K562 (cell line): ENCODE data around the gene GPR21. TPM values are rescaled to one million over a fixed set of nuclear protein-coding genes. Genes with fewer than 3 reads are reported as not detected.

Experiments
- ATAC-seq: fragments of 200-7000 bp; cut with Tn5 transposase; 3 replicates; pipeline ENCODE4 v1.9.1; 2020; ENCODE audit warnings: moderate library complexity
- BruUV-seq: library from RNA; stranded (reverse); fragments of 400-500 nt; replicated peaks from 2 replicates; lab custom pipeline; 2021; lab: Mats Ljungman, UMichigan
- CTCF ChIA-PET: fragments of 300-600 bp; formaldehyde crosslinking; extraction: SDS; loops from one replicate; lab custom pipeline; 2021; ENCODE audit warnings: low intra/inter-chr PET ratio; lab: Yijun Ruan, JAX
- POLR2A ChIA-PET: fragments of 300-600, 350-650 bp; sonication (Branson Sonifier 250); formaldehyde crosslinking; extraction: SDS; loops from one replicate; lab custom pipeline; 2021; ENCODE audit warnings: antibody characterized with exemption, inconsistent platforms; lab: Yijun Ruan, JAX
- DNase-seq, 4 experiments: peaks; one replicate each; pipeline versions ENCODE4 v3.0.0 to v3.0.0-alpha.2; 2011 to 2018; ENCODE audit warnings: low spot score in 3 of 4, mixed read lengths in 3 of 4; ENCODE audit errors: extremely low read depth in 1 of 4
- FAIRE-seq: peaks from 2 replicates; lab custom pipeline; 2011; peaks lifted over from hg19 to GRCh38; lab: Jason Lieb, UNC
- H2AFZ ChIP-seq: 2 replicates; pipeline ENCODE4 v1.6.0; 2011; ENCODE audit warnings: low read depth, low read length, control low read depth, inconsistent platforms
- H3K27ac ChIP-seq: fragments of 200-600 bp; 3 replicates; pipeline ENCODE4 v1.8.0; 2011; ENCODE audit warnings: low read depth, mild to moderate bottlenecking, control low read depth, inconsistent platforms, low read length, moderate library complexity, mixed read lengths; ENCODE audit errors: extremely low read depth
- H3K27me3 ChIP-seq, 2 experiments: fragments of 300-600 bp in 1 of 2; 2 replicates in 1 of 2; 3 replicates in 1 of 2; pipeline versions ENCODE4 v1.6.0 to v1.8.0; 2011; ENCODE audit warnings: inconsistent platforms in 2 of 2, low read length in 2 of 2, mild to moderate bottlenecking in 1 of 2, mixed read lengths in 1 of 2, moderate library complexity in 1 of 2; ENCODE audit not compliant: control insufficient read depth in 2 of 2, insufficient read depth in 2 of 2
- H3K36me3 ChIP-seq: fragments of 300-600 bp; 3 replicates; pipeline ENCODE4 v1.8.0; 2011; ENCODE audit warnings: mild to moderate bottlenecking, low read length, inconsistent platforms; ENCODE audit not compliant: control insufficient read depth, insufficient read depth
- H3K4me1 ChIP-seq, 2 experiments: fragments of 200-600 bp in 1 of 2; replicated peaks in 1 of 2; 2 replicates in 1 of 2; 3 replicates in 1 of 2; pipeline versions ENCODE4 v1.5.1 to v1.8.0; 2011; ENCODE audit warnings: inconsistent platforms in 2 of 2, low read length in 2 of 2, mild to moderate bottlenecking in 1 of 2, mixed read lengths in 1 of 2, moderate library complexity in 1 of 2; ENCODE audit not compliant: control insufficient read depth in 2 of 2, insufficient read depth in 2 of 2
- H3K4me2 ChIP-seq: 2 replicates; pipeline ENCODE4 v1.6.1; 2011; ENCODE audit warnings: low read length, control low read depth, inconsistent platforms, mixed read lengths; ENCODE audit not compliant: insufficient read depth
- H3K4me3 ChIP-seq: fragments of 200-600 bp; sonication (generic), shearing (Covaris generic); 2 replicates; pipeline ENCODE4 v1.5.1; 2016; ENCODE audit warnings: control low read depth, inconsistent platforms
- H3K79me2 ChIP-seq: fragments of 200-600 bp; 3 replicates; pipeline ENCODE4 v1.8.0; 2011; ENCODE audit warnings: low read length, inconsistent platforms; ENCODE audit not compliant: control insufficient read depth, insufficient read depth
- H3K9ac ChIP-seq, 2 experiments: 2 replicates each; pipeline versions ENCODE4 v1.6.0 to v1.6.1; 2011; ENCODE audit warnings: low read depth in 2 of 2, low read length in 2 of 2, control low read depth in 1 of 2, inconsistent platforms in 1 of 2, mild to moderate bottlenecking in 1 of 2, mixed read lengths in 1 of 2; ENCODE audit not compliant: insufficient read depth in 1 of 2
- H3K9me1 ChIP-seq: one replicate; pipeline ENCODE4 v1.6.0; 2011; ENCODE audit warnings: inconsistent platforms, mild to moderate bottlenecking, low read length, moderate library complexity; ENCODE audit not compliant: control insufficient read depth, insufficient read depth
- H3K9me3 ChIP-seq: replicated peaks from 2 replicates; pipeline ENCODE4 v1.5.1; 2011; ENCODE audit warnings: low read depth, low read length, inconsistent platforms; ENCODE audit not compliant: control insufficient read depth, insufficient read depth
- H4K20me1 ChIP-seq: replicated peaks from 2 replicates; pipeline ENCODE4 v1.6.1; 2011; ENCODE audit warnings: low read length, inconsistent platforms, mixed read lengths; ENCODE audit not compliant: control insufficient read depth, insufficient read depth
- LCOR ChIP-seq: sonication (generic); formaldehyde crosslinking; IDR thresholded peaks from 2 replicates; pipeline ENCODE4 v1.8.0; 2022; ENCODE audit warnings: mild to moderate bottlenecking, missing genetic modification reagents
- MED1 ChIP-seq: sonication (generic); formaldehyde crosslinking; IDR thresholded peaks from 2 replicates; pipeline ENCODE4 v1.8.1; 2023; ENCODE audit warnings: missing genetic modification reagents, borderline replicate concordance
- OTX1 ChIP-seq: fragments of 450-650 bp; formaldehyde crosslinking; IDR thresholded peaks from 2 replicates; pipeline ENCODE4 v1.4.0; 2022; ENCODE audit warnings: mild to moderate bottlenecking
- PHF20 ChIP-seq: fragments of 450-650 bp; IDR thresholded peaks from 2 replicates; pipeline ENCODE4 v1.6.1; 2018; ENCODE audit not compliant: partially characterized antibody
- TCF7 ChIP-seq: sonication (generic); IDR thresholded peaks from 2 replicates; pipeline ENCODE4 v1.6.1; 2016; ENCODE audit warnings: antibody characterized with exemption, borderline replicate concordance
- ZNF12 ChIP-seq: sonication (generic); formaldehyde crosslinking; IDR thresholded peaks from 2 replicates; pipeline ENCODE4 v1.4.0; 2020; ENCODE audit warnings: mild to moderate bottlenecking, missing genetic modification reagents
- WGBS: fragments of 100-300 bp; shearing (Covaris generic); methylation state at CpG from one replicate; pipeline ENCODE4 v1.1.6; 2016; ENCODE audit warnings: low coverage, mixed read lengths; ENCODE audit not compliant: insufficient coverage; ENCODE audit errors: missing lambda C conversion rate; 5-methylcytosine and 5-hydroxymethylcytosine counted together
- in situ Hi-C: fragments of 300-500 bp; cut with MboI; formaldehyde crosslinking; loops from 4 replicates; pipeline ENCODE4 v1.15.0; 2018; ENCODE audit warnings: inconsistent platforms, mixed read lengths
- intact Hi-C: fragments of 100-400 bp; cut with micrococcal nuclease; formaldehyde crosslinking; loops from 2 replicates; pipeline ENCODE4 v1.14.2; 2022
- polyA plus RNA-seq, 8 experiments: library from polyadenylated mRNA; depleted of rRNA in 4 of 8; stranded (reverse) in 5 of 8; unstranded in 3 of 8; fragments of >200 nt; fragmentation: Nextera tagmentation in 2 of 8; fragmentation: Illumina TruSeq in 1 of 8; extraction: Ambion mirVana in 2 of 8; extraction: Trizol in 1 of 8; gene quantifications; 2 replicates each; pipeline versions ENCODE4 v1.2.1 to v1.2.3, GENCODE V29; 2011 to 2014; ENCODE audit warnings: inconsistent platforms in 1 of 8, missing spikeins in 1 of 8
- total RNA-seq, 7 experiments: library from RNA; depleted of rRNA in 6 of 7; stranded (reverse); fragments of >200 nt in 6 of 7; fragmentation: Illumina TruSeq in 2 of 7; extraction: Trizol in 2 of 7; gene quantifications; 2 replicates each; pipeline versions ENCODE4 v1.2.1 to v1.2.3, GENCODE V29; 2011 to 2021; ENCODE audit warnings: low replicate concordance in 1 of 7
- TF ChIP-seq, protein P1 (sequence below): fragments of 450-650 bp; formaldehyde crosslinking; IDR thresholded peaks from 2 replicates; pipeline ENCODE4 v1.4.0; 2020; ENCODE audit warnings: mild to moderate bottlenecking, moderate library complexity
- TF ChIP-seq, protein P2 (sequence below): fragments of 250-450 bp; sonication (Bioruptor Pico); IDR thresholded peaks from 2 replicates; pipeline ENCODE4 v1.8.0; 2022; ENCODE audit warnings: inconsistent platforms

GPR21 gene
- total and polyA plus RNA-seq, 9 of the 15 experiments (the other 6 are each of a cell fraction or from before 2014, with no cell fraction given), result 0.16 to 0.83 (median 0.36) TPM; not detected in 6

- TF ChIP-seq MED1 (CRISPR knock-in tag), result no peak
Observed at GRCh38 chr9:123031963-123032362, 1.5 kb upstream of the GPR21 start (continued).

- BruUV-seq, result no TSS peak
Observed at GRCh38 chr9:123033864-123034601, 566 bp downstream of the GPR21 start.

More at GRCh38 chr9:123033864-123034601, 566 bp downstream of the GPR21 start:
- in situ Hi-C loops, result no loop called here
- no peak overlapping the region for H3K4me3 ChIP-seq
- no peak for DNase-seq
- intact Hi-C loops, result no loop called here
- no peaks in the 10 kb centered on the region; the same call in 2 of the 3 replicates for H3K36me3 ChIP-seq
- H4K20me1 ChIP-seq, result no peaks in the 10 kb centered on the region
- H2AFZ ChIP-seq, result no peak overlapping the region
- H3K27ac ChIP-seq, result no peak overlapping the region
- no peak for ATAC-seq
- FAIRE-seq, result no peak
- ChIA-PET POLR2A (interaction anchor here (0.7 kb wide), 1 partner anchor 13 kb away, joined by 3 read pairs; no protein-coding TSS in a partner anchor), CTCF (no interaction called here)
- no peak overlapping the region for H3K4me2 ChIP-seq
- H3K79me2 ChIP-seq, result no peaks in the 10 kb centered on the region
- H3K9ac ChIP-seq, result no peak overlapping the region
- no peaks in the 10 kb centered on the region for H3K9me3 ChIP-seq
- TF ChIP-seq PHF20, result no peak
- TF ChIP-seq ZNF12, result no peak
- no peak for TF ChIP-seq LCOR
- TF ChIP-seq TCF7, result no peak
- TF ChIP-seq, protein P1, sequence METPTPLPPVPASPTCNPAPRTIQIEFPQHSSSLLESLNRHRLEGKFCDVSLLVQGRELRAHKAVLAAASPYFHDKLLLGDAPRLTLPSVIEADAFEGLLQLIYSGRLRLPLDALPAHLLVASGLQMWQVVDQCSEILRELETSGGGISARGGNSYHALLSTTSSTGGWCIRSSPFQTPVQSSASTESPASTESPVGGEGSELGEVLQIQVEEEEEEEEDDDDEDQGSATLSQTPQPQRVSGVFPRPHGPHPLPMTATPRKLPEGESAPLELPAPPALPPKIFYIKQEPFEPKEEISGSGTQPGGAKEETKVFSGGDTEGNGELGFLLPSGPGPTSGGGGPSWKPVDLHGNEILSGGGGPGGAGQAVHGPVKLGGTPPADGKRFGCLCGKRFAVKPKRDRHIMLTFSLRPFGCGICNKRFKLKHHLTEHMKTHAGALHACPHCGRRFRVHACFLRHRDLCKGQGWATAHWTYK, result no peak
- TF ChIP-seq, protein P2, sequence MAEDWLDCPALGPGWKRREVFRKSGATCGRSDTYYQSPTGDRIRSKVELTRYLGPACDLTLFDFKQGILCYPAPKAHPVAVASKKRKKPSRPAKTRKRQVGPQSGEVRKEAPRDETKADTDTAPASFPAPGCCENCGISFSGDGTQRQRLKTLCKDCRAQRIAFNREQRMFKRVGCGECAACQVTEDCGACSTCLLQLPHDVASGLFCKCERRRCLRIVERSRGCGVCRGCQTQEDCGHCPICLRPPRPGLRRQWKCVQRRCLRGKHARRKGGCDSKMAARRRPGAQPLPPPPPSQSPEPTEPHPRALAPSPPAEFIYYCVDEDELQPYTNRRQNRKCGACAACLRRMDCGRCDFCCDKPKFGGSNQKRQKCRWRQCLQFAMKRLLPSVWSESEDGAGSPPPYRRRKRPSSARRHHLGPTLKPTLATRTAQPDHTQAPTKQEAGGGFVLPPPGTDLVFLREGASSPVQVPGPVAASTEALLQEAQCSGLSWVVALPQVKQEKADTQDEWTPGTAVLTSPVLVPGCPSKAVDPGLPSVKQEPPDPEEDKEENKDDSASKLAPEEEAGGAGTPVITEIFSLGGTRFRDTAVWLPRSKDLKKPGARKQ (CRISPR knock-in tag), result no peak
- no peak for TF ChIP-seq OTX1 (CRISPR knock-in tag)
- TF ChIP-seq, all 486 proteins: peak for 0
- WGBS, result 76% methylated on average over 8 of the region's 8 CpGs
- H3K4me1 ChIP-seq, result no peaks in the 10 kb centered on the region
- H3K27me3 ChIP-seq, result no peaks in the 10 kb centered on the region
- no peaks in the 10 kb centered on the region for H3K9me1 ChIP-seq
